Activated CD8-positive, alpha-beta memory T cell treated with anti-CD3 and anti-CD28 coated beads, Interleukin-2, amount 10 ng/mL, durations not matched to agents 7 days and 5 days (primary cell): ENCODE data around the gene NRF1. TPM values are rescaled to one million over a fixed set of nuclear protein-coding genes. Genes with fewer than 3 reads are reported as not detected.

ENCODE experiments used
- ATAC-seq: fragments of 150-1000 bp; cut with Tn5 transposase; one replicate; pipeline ENCODE4 v1.10.0; 2021; ENCODE audit warnings: moderate library complexity
- CTCF ChIA-PET: fragments of 350-600 bp; sonication (Branson Sonifier 250); formaldehyde crosslinking; loops from one replicate; lab custom pipeline; 2021; ENCODE audit warnings: antibody characterized with exemption; lab: Charles Lee
- DNase-seq: peaks from one replicate; pipeline ENCODE4 v3.0.0-alpha.2; 2020
- H3K27ac Mint-ChIP-seq: one replicate; pipeline ENCODE4 v1.8.0; 2021; ENCODE audit warnings: mild to moderate bottlenecking, mixed read lengths
- H3K27me3 Mint-ChIP-seq: one replicate; pipeline ENCODE4 v1.8.0; 2021; ENCODE audit warnings: mixed read lengths
- H3K36me3 Mint-ChIP-seq: one replicate; pipeline ENCODE4 v1.8.0; 2021; ENCODE audit warnings: mild to moderate bottlenecking, mixed read lengths
- H3K4me1 Mint-ChIP-seq: one replicate; pipeline ENCODE4 v1.8.0; 2021; ENCODE audit warnings: mixed read lengths
- H3K4me3 Mint-ChIP-seq: one replicate; pipeline ENCODE4 v1.8.0; 2021; ENCODE audit warnings: mild to moderate bottlenecking, moderate library complexity, mixed read lengths
- H3K9me3 Mint-ChIP-seq: one replicate; pipeline ENCODE4 v1.8.0; 2022; ENCODE audit warnings: low read depth, mixed read lengths
- total RNA-seq, 2 experiments: library from RNA; stranded (reverse); gene quantifications; one replicate each; pipeline ENCODE4 v1.2.3, GENCODE V29; 2021

The NRF1 gene
- total RNA-seq, 2 experiments from 2014 or later: 26.4 to 29.5 TPM

DNA sequence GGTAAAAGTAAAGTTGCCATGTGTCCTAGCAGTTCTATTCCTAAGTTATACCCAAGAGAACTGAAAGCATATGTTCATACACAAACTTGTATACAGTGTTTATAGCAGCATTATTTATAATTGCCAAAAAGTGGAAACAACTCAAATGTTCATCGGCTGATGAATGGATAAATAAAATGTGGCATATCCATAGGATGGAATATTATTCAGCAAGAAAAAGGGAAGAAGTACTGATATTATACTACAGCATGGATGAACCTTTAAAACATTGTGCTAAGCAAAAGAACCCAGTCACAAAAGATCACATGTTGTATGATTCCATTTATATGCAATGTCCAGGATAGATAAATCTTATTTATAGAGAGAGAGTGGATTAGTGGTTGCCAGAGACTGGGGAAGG is 68.9 kb downstream of the NRF1 start:
- Mint-ChIP-seq H3K4me3 (no peak overlapping the region), H3K4me1 (no peaks in the 10 kb centered on the region), H3K27me3 (no peaks in the 10 kb centered on the region), H3K36me3 (peaks cover 35% of the 10 kb centered on the region), H3K27ac (no peak overlapping the region), H3K9me3 (no peaks in the 10 kb centered on the region)
- ATAC-seq (no peak), DNase-seq (no peak)
- CTCF ChIA-PET: no interaction called here

DNA sequence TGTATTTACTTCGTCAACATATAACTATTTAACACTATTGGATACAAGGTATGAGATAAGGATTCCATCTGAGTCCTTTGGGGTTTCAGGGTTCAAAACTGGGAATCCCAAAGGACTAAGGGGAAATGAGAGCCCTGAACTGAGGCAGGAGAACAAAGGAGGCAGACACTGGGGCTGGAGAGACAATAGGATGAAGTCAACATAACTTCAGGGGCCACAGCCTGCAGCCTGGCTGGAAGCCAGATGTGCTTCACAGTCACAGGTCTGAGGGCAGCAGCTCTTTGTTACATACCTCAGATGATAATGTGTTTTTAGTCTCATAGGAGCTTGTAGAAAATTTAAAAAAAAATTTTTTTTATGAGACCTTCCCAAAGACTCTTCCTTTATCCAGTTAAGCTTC is 73.3 kb downstream of the NRF1 start:
- no peak for DNase-seq
- CTCF ChIA-PET: no interaction called here
- H3K27me3 Mint-ChIP-seq: no peaks in the 10 kb centered on the region
- H3K4me3 Mint-ChIP-seq: no peak overlapping the region
- peaks cover 14% of the 10 kb centered on the region for H3K36me3 Mint-ChIP-seq
- no peak overlapping the region for H3K27ac Mint-ChIP-seq
- H3K4me1 Mint-ChIP-seq: no peaks in the 10 kb centered on the region
- no peaks in the 10 kb centered on the region for H3K9me3 Mint-ChIP-seq
- no peak for ATAC-seq

DNA sequence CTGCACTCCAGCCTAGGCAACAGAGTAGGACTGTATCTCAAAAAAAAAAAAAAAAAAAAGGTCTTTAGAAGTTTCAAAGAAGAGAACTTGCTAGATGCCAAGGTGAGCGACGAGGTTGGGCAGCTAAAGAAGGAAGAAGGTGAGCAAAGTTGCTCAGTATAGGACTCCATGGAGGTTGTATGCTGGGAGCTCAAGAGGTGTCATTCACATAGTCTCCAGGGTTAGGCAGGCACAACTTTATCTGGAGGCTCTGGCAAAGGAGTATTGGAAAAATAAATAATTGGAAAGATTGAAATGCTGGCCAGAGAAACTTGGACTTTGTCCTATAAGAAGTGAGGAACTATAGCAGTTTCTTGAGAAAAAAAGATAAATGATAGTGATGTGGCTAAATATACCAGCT is 74.5 kb downstream of the NRF1 start:
- no peak overlapping the region for H3K27ac Mint-ChIP-seq
- no peaks in the 10 kb centered on the region for H3K27me3 Mint-ChIP-seq
- ATAC-seq (no peak), DNase-seq (no peak)
- CTCF ChIA-PET: interaction anchor here (0.9 to 1.7 kb wide), 2 partner anchors 10 to 25 kb away, joined by 3 read pairs; no protein-coding TSS in a partner anchor
- H3K36me3 Mint-ChIP-seq: peaks cover 9% of the 10 kb centered on the region
- H3K4me3 Mint-ChIP-seq: no peak overlapping the region
- no peaks in the 10 kb centered on the region for H3K4me1 Mint-ChIP-seq
- no peaks in the 10 kb centered on the region for H3K9me3 Mint-ChIP-seq

DNA sequence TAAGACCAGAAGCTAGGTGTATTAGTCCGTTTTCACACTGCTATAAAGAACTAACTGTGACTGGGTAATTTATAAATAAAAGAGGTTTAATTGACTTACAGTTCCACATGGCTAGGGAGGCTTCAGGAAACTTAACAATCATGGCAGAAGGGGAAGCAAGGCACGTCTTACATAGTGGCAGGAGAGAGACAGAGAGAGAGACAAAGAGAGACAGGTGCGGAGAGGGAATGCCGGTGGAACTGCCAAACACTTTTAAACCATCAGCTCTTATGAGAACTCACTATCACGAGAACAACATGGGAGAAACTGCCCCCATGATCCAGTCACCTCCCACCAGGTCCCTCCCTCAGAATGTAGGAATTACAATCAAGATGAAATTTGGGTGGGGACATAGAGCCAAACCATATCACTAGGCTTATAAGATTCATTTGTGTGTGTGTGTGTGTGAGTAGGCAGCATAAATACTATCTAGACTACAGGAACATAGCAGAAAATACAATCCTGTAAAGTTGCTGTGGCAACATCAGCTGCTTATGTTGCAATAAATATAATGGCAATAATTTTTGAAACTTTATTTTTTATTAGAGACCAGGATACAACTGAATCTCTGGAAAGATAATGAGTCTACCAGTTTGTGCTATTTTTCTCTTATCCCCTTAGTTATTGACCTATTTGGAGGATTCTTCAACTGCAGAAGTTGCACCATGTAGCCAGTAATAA is 77.1 kb downstream of the NRF1 start:
- CTCF ChIA-PET: no interaction called here
- Mint-ChIP-seq H3K4me1 (peaks cover 3% of the 10 kb centered on the region), H3K27me3 (no peaks in the 10 kb centered on the region), H3K9me3 (no peaks in the 10 kb centered on the region), H3K4me3 (no peak overlapping the region), H3K36me3 (peaks cover 20% of the 10 kb centered on the region), H3K27ac (no peak overlapping the region)
- ATAC-seq (no peak), DNase-seq (no peak)

DNA sequence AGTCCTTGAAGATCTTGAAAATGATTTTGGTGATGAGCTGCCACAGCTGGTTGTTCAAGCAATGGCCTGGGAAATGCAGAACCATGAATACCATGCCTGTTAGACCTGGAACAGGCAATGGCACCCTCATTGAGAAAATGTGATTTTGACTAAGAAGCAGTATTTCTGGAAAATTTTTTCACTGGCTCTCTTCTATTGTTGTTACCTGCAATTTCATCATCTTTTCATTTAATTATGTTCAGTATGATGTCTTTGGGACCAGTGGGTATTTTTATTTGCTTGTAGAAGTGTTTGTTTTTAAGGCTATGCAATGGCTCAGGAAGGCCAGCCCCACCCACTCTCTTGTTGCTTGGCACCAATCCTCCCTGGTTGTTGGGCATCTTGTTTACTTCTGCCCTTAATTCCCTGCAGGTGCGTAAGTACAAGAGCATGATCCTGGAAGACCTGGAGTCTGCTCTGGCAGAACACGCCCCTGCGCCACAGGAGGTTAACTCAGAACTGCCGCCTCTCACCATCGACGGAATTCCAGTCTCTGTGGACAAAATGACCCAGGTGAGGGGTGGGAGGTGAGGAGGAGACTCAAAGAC is 78.6 kb downstream of the NRF1 start:
- Mint-ChIP-seq H3K36me3 (peaks cover 24% of the 10 kb centered on the region), H3K9me3 (no peaks in the 10 kb centered on the region)
- CTCF ChIA-PET: no interaction called here

DNA sequence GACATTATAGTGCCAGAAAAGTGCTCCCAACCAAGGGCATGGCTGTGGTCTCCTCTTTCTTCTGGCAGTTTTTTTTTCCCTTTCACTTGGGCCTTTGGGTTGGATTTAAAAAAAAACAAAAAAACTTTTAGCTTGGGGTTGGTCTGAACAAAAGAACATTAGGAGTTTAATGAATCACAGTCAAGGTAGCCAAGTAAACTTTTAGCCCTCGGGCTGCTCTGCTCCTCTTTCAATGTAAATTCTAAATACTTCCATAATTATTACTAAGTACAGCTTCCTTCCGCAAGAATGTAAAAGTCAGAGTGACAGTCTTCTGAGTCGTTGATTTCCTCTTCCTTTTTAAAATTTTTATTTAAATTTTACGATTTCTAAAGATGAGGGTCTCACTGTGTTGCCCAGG is 79.2 kb downstream of the NRF1 start:
- Mint-ChIP-seq H3K36me3 (peaks cover 24% of the 10 kb centered on the region), H3K9me3 (no peaks in the 10 kb centered on the region), H3K27ac (no peak overlapping the region), H3K4me1 (peaks cover 5% of the 10 kb centered on the region), H3K4me3 (no peak overlapping the region), H3K27me3 (no peaks in the 10 kb centered on the region)
- no peak for ATAC-seq
- no peak for DNase-seq
- CTCF ChIA-PET: no interaction called here

More for the DNA sequence above, 78.6 kb downstream of the NRF1 start:
- H3K4me3 Mint-ChIP-seq: no peak overlapping the region
- ATAC-seq (no peak), DNase-seq (no peak)
- no peaks in the 10 kb centered on the region for H3K27me3 Mint-ChIP-seq
- peaks cover 5% of the 10 kb centered on the region for H3K4me1 Mint-ChIP-seq
- H3K27ac Mint-ChIP-seq: no peak overlapping the region

DNA sequence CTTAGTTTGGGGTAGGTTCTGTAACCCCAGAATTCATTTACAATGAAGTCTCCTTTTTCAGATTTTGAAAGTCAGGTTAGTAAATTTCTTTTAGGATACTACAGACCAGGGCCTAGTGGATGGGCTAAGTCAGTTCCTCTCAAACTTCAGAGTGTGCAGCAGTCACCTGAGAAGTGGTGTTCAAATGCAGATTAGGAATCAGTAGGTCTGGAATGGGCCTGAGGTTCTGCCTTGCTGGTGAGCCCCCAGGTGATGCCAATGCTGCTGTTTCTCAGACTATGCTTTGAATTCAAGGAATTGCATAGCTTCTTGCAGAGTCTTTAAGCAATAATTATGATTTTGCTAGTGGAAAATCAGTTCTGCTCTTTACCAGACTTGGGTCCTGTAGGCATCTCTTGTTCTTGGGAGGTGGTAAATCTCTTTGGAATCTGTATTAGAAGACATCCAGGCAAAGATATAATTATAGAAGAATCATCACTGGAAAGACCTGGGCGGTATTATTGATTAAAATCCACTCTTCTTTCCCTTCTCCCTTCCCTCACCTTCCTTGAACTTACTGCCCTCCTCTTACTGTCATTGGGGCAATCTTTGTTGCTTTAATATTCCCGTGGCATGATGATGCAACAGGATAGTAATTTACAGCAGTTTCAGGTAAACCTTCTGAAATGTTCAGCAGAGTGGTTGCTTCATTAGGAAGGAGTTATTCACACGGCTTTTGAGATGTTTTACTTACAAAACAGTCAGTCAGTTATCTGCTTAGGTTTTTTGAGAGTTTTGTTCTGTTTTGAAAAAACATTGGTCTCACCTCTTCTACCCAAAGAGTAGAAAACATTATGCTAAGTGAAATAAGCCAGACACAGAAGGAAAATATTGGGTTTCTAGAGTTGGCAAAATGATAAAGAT is 87.2 kb downstream of the NRF1 start:
- Mint-ChIP-seq H3K4me1 (peaks cover 1% of the 10 kb centered on the region), H3K4me3 (no peak overlapping the region)
- CTCF ChIA-PET: interaction anchor here (0.7 kb wide), 1 partner anchor 669 kb away, joined by 3 read pairs; no protein-coding TSS in a partner anchor

DNA sequence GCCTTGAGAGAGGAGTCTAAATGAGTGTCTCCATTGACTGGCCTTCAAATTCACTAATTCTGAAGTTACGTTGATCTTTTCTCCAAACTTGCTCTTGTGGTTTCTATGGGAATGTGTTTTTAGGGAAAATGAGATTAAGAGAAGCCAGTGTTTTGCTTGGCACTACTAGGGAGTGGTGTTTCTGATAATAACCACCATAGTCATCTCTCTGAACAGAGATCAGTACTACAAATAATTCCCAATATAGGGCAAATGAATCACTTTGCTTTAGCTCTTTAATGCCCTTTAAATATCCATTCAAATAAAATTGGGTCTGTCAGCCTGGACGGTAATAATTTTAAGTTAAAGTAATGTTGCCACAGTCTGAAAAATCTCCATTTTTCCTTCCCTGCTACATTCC is 90.8 kb downstream of the NRF1 start:
- ATAC-seq: no peak
- no peak for DNase-seq
- CTCF ChIA-PET: no interaction called here
- peaks cover 3% of the 10 kb centered on the region for H3K4me1 Mint-ChIP-seq
- H3K4me3 Mint-ChIP-seq: no peak overlapping the region
- no peak overlapping the region for H3K27ac Mint-ChIP-seq
- no peaks in the 10 kb centered on the region for H3K9me3 Mint-ChIP-seq
- no peaks in the 10 kb centered on the region for H3K27me3 Mint-ChIP-seq
- peaks cover 12% of the 10 kb centered on the region for H3K36me3 Mint-ChIP-seq

More for the DNA sequence above, 87.2 kb downstream of the NRF1 start:
- peak overlapping the region; percentile 61 for H3K27ac Mint-ChIP-seq
- ATAC-seq: no peak
- no peak for DNase-seq
- H3K9me3 Mint-ChIP-seq: no peaks in the 10 kb centered on the region
- no peaks in the 10 kb centered on the region for H3K27me3 Mint-ChIP-seq
- H3K36me3 Mint-ChIP-seq: peaks cover 8% of the 10 kb centered on the region

DNA sequence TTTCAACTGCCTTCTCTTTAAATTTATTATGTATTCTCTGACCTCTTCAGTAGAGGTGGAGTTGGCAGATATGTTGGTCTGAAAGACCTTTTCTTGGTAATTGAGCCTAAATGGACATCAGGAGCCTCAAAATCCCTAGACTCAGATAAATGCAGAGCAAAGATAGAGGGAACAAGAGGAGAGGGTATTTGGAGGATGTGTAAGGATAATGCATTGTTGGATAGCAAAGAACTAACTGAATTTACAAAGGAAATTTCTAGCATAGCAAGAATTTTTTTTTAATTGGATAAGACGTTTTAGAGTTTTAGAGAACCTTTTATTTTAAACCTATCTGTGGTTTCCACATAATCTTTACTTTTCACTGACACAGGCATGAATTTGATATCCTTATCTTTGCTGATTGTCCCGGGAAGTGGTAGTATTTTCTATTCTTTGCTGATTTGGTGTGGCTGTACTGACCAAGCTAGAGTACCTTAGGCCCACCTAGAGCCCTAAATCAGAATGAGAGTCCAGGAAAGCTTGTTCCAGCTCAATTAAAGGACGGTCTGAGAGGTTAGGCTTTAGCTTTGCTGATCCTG is 91.3 kb downstream of the NRF1 start:
- DNase-seq (no peak), ATAC-seq (no peak)
- Mint-ChIP-seq H3K9me3 (no peaks in the 10 kb centered on the region), H3K4me3 (no peak overlapping the region), H3K4me1 (peaks cover 7% of the 10 kb centered on the region), H3K36me3 (peaks cover 12% of the 10 kb centered on the region), H3K27me3 (no peaks in the 10 kb centered on the region), H3K27ac (no peak overlapping the region)
- CTCF ChIA-PET: interaction anchor here (1.0 kb wide), 1 partner anchor 11 kb away, joined by 3 read pairs; no protein-coding TSS in a partner anchor

DNA sequence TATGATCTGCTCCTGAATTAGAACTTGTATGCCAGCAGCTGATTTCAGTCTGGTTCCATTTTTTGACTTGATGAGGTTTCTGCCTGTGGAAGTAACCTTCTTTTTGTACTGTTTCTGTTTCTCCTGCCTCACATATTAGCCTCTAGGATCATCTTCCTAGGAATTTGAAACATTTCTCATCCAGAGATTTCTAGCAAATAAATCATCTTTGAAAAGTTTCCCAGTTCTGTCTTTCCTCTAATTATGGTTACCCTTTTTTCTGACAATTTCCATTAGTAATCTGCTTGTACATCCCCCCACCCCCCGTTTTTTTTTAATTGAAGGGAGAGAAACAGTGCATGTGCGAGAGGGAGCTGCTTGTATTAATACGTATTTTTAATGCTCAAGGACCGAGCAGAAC is 92.2 kb downstream of the NRF1 start:
- ATAC-seq (no peak), DNase-seq (no peak)
- peaks cover 15% of the 10 kb centered on the region for H3K4me1 Mint-ChIP-seq
- CTCF ChIA-PET: interaction anchor here (0.6 to 1.7 kb wide), 3 partner anchors 10 to 183 kb away, joined by 3 read pairs; no protein-coding TSS in a partner anchor
- no peaks in the 10 kb centered on the region for H3K27me3 Mint-ChIP-seq
- peaks cover 10% of the 10 kb centered on the region for H3K36me3 Mint-ChIP-seq
- no peak overlapping the region for H3K4me3 Mint-ChIP-seq
- no peaks in the 10 kb centered on the region for H3K9me3 Mint-ChIP-seq
- no peak overlapping the region for H3K27ac Mint-ChIP-seq

DNA sequence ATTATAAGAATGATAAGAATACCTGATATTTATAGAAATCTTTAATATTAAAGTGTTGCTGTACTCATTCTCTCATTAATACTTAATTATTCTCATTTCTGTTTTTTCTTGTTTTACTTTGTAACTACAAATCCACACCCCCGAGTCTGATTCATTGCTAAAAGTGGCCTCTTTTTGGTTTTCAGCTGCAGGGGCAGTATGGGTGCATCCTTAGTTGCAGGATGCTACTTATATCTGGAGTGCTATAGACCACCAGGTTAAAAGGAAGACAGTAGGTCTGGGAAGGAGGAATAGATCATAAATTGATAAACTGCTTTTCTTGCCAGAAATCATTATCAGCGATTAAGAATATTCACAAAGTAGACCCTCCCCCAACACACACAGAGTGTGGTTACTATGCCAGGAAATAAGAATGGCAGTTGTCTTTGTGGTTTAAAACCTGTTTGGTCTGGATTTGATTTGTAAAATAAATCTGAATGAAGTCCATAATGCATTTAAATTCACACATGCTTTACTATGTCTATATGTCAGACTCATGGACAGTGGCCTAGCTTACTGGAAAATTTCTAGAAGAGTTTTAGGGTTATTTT is 96.5 kb downstream of the NRF1 start:
- Mint-ChIP-seq H3K36me3 (peaks cover 34% of the 10 kb centered on the region), H3K4me3 (no peak overlapping the region), H3K27ac (peak overlapping the region; percentile 76), H3K27me3 (no peaks in the 10 kb centered on the region), H3K4me1 (peaks cover 16% of the 10 kb centered on the region), H3K9me3 (no peaks in the 10 kb centered on the region)
- ATAC-seq: peak; percentile 45
- peak; percentile 44 for DNase-seq
- CTCF ChIA-PET: interaction anchor here (1.4 kb wide), 1 partner anchor 117 kb away, joined by 6 read pairs; no protein-coding TSS in a partner anchor

DNA sequence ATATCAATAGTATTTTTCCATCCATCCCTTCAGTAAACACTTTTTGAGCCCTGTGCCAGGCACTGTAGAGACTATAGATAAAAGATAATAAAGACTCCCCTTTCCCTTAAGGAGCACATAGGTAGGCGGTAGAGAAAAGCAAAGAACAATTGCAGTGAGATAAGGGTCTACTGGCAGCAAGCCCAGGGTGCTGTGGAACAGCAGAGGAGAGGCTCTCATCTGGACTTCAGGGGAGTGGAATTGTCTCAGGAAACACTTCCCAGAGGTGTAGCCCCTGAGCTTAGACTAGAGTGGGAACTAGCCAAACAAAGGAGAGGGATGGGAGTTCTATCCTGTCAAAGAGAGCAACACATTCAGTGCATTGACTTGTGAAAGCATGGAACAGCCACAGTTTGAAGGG is 102.0 kb downstream of the NRF1 start:
- no peak for DNase-seq
- ATAC-seq: no peak
- H3K36me3 Mint-ChIP-seq: peaks cover 35% of the 10 kb centered on the region
- H3K27me3 Mint-ChIP-seq: no peaks in the 10 kb centered on the region
- H3K27ac Mint-ChIP-seq: no peak overlapping the region
- H3K9me3 Mint-ChIP-seq: no peaks in the 10 kb centered on the region
- CTCF ChIA-PET: interaction anchor here (1.4 kb wide), 1 partner anchor 10 kb away, joined by 3 read pairs; no protein-coding TSS in a partner anchor
- peaks cover 3% of the 10 kb centered on the region for H3K4me1 Mint-ChIP-seq
- H3K4me3 Mint-ChIP-seq: no peak overlapping the region
